H1 (cell line): ENCODE results near the gene IL1RAP. TPM values are rescaled to one million over a fixed set of nuclear protein-coding genes. Genes with fewer than 3 reads are reported as not detected.

Source experiments
- CTCF ChIA-PET: fragments of 300-600 bp; sonication (Branson Sonifier 250); formaldehyde crosslinking; loops from one replicate; lab custom pipeline; 2021; ENCODE audit not compliant: partially characterized antibody; lab: Charles Lee
- POLR2A ChIA-PET: fragments of 300-600 bp; sonication (Branson Sonifier 250); formaldehyde crosslinking; loops from one replicate; lab custom pipeline; 2021; ENCODE audit warnings: inconsistent platforms; ENCODE audit not compliant: partially characterized antibody; lab: Charles Lee
- DNase-seq, 2 experiments: peaks; one replicate each; pipeline versions ENCODE4 v3.0.0 to v3.0.0-alpha.2; 2010 to 2022; ENCODE audit warnings: low spot score in 2 of 2, low read depth in 1 of 2, mixed read lengths in 1 of 2
- FAIRE-seq: peaks from 2 replicates; lab custom pipeline; 2011; peaks lifted over from hg19 to GRCh38; lab: Jason Lieb, UNC
- H2AFZ ChIP-seq: 2 replicates; pipeline ENCODE4 v1.8.1; 2012; ENCODE audit warnings: low read length, inconsistent platforms
- H2AK5ac ChIP-seq: 2 replicates; pipeline ENCODE4 v1.6.1; 2013; ENCODE audit warnings: low read depth, low read length
- H2BK120ac ChIP-seq: replicated peaks from 2 replicates; pipeline ENCODE3; 2013; ENCODE audit warnings: low read depth, low read length, inconsistent platforms
- H2BK12ac ChIP-seq: 2 replicates; pipeline ENCODE4 v1.6.1; 2013; ENCODE audit warnings: low read depth, low read length
- H2BK15ac ChIP-seq: 2 replicates; pipeline ENCODE4 v1.6.1; 2013; ENCODE audit warnings: low read length
- H2BK20ac ChIP-seq: 2 replicates; pipeline ENCODE4 v1.6.1; 2013; ENCODE audit warnings: low read length
- H2BK5ac ChIP-seq: 2 replicates; pipeline ENCODE4 v1.6.1; 2013; ENCODE audit warnings: low read depth, low read length
- H3K14ac ChIP-seq: 2 replicates; pipeline ENCODE4 v1.6.1; 2013; ENCODE audit warnings: inconsistent platforms; ENCODE audit not compliant: insufficient read length
- H3K18ac ChIP-seq: 2 replicates; pipeline ENCODE4 v1.6.1; 2013; ENCODE audit warnings: low read length; ENCODE audit errors: extremely low read depth
- H3K23ac ChIP-seq: 2 replicates; pipeline ENCODE4 v1.6.1; 2013; ENCODE audit warnings: inconsistent platforms; ENCODE audit not compliant: insufficient read length
- H3K23me2 ChIP-seq: 2 replicates; pipeline ENCODE4 v1.6.1; 2013; ENCODE audit warnings: low read depth, low read length
- H3K27ac ChIP-seq: 2 replicates; pipeline ENCODE4 v1.6.1; 2011; ENCODE audit warnings: low read depth, low read length, inconsistent platforms
- H3K27me3 ChIP-seq, 4 experiments: replicated peaks in 1 of 4; 1 replicate in 1 of 4; 2 replicates in 3 of 4; pipeline versions ENCODE4 v1.6.1 to v1.8.1; 2011 to 2013; ENCODE audit warnings: low read length in 3 of 4, mild to moderate bottlenecking in 3 of 4, inconsistent platforms in 2 of 4, mixed read lengths in 2 of 4, moderate library complexity in 1 of 4; ENCODE audit not compliant: control insufficient read depth in 3 of 4, insufficient read depth in 3 of 4; ENCODE audit errors: extremely low read depth in 1 of 4
- H3K36me3 ChIP-seq, 4 experiments: 2 replicates each; pipeline versions ENCODE4 v1.6.1 to v1.8.1; 2011 to 2013; ENCODE audit warnings: mild to moderate bottlenecking in 4 of 4, low read length in 3 of 4, moderate library complexity in 2 of 4, control low read depth in 1 of 4, inconsistent platforms in 1 of 4; ENCODE audit not compliant: insufficient read depth in 4 of 4, control insufficient read depth in 2 of 4
- H3K4ac ChIP-seq: replicated peaks from 2 replicates; pipeline ENCODE3; 2013; ENCODE audit warnings: low read length, low read depth, mixed read lengths, inconsistent platforms; ENCODE audit not compliant: insufficient read length
- H3K4me1 ChIP-seq, 4 experiments: replicated peaks in 1 of 4; 1 replicate in 1 of 4; 2 replicates in 3 of 4; pipeline versions ENCODE4 v1.6.1 to v1.8.1; 2011 to 2013; ENCODE audit warnings: low read length in 3 of 4, inconsistent platforms in 2 of 4, mixed read lengths in 1 of 4; ENCODE audit not compliant: insufficient read depth in 4 of 4, control insufficient read depth in 3 of 4
- H3K4me2 ChIP-seq, 2 experiments: 2 replicates each; pipeline versions ENCODE4 v1.6.1 to v1.8.1; 2011 to 2013; ENCODE audit warnings: low read depth in 2 of 2, low read length in 2 of 2, control low read depth in 1 of 2, inconsistent platforms in 1 of 2, mild to moderate bottlenecking in 1 of 2; ENCODE audit not compliant: insufficient read depth in 1 of 2
- H3K4me3 ChIP-seq, 4 experiments: fragments of 200-600, 300-600 bp in 1 of 4; sonication (generic), shearing (Covaris generic), sonication (Bioruptor Twin) in 1 of 4; 2 replicates each; pipeline versions ENCODE4 v1.5.1 to v1.8.1; 2011 to 2016; ENCODE audit warnings: low read length in 4 of 4, low read depth in 3 of 4, control low read depth in 2 of 4, inconsistent platforms in 2 of 4, mild to moderate bottlenecking in 2 of 4, mixed read lengths in 1 of 4, moderate library complexity in 1 of 4; ENCODE audit not compliant: insufficient read depth in 2 of 4; ENCODE audit errors: extremely low read depth in 1 of 4
- H3K56ac ChIP-seq: replicated peaks from 2 replicates; pipeline ENCODE3; 2013; ENCODE audit warnings: low read depth, mild to moderate bottlenecking, mixed read lengths, low read length, inconsistent platforms; ENCODE audit not compliant: insufficient read length
- H3K79me1 ChIP-seq: 2 replicates; pipeline ENCODE4 v1.6.1; 2013; ENCODE audit warnings: low read depth, low read length, control low read depth
- H3K79me2 ChIP-seq, 2 experiments: 2 replicates each; pipeline versions ENCODE4 v1.6.1 to v1.8.1; 2012 to 2013; ENCODE audit warnings: low read length in 2 of 2, mild to moderate bottlenecking in 2 of 2, inconsistent platforms in 1 of 2; ENCODE audit not compliant: insufficient read depth in 2 of 2, control insufficient read depth in 1 of 2
- H3K9ac ChIP-seq, 4 experiments: replicated peaks in 1 of 4; 1 replicate in 1 of 4; 2 replicates in 3 of 4; pipeline versions ENCODE4 v1.6.1 to v1.8.1; 2011 to 2013; ENCODE audit warnings: low read depth in 3 of 4, low read length in 3 of 4, control low read depth in 2 of 4, mild to moderate bottlenecking in 2 of 4, moderate library complexity in 2 of 4, inconsistent platforms in 1 of 4; ENCODE audit errors: extremely low read depth in 1 of 4
- H3K9me3 ChIP-seq, 2 experiments: 2 replicates each; pipeline versions ENCODE4 v1.6.1 to v1.8.1; 2012 to 2013; ENCODE audit warnings: mild to moderate bottlenecking in 2 of 2, moderate library complexity in 2 of 2, control low read depth in 1 of 2, inconsistent platforms in 1 of 2, low read depth in 1 of 2, low read length in 1 of 2, mixed read lengths in 1 of 2; ENCODE audit not compliant: insufficient read depth in 2 of 2
- H4K20me1 ChIP-seq, 2 experiments: replicated peaks in 1 of 2; 2 replicates each; pipeline versions ENCODE3 to v1.8.1; 2011 to 2013; ENCODE audit warnings: inconsistent platforms in 2 of 2, low read length in 2 of 2, mild to moderate bottlenecking in 1 of 2; ENCODE audit not compliant: insufficient read depth in 2 of 2, control insufficient read depth in 1 of 2
- H4K5ac ChIP-seq: 2 replicates; pipeline ENCODE4 v1.6.1; 2013; ENCODE audit warnings: low read length, low read depth, mixed read lengths, inconsistent platforms; ENCODE audit not compliant: insufficient read length
- H4K8ac ChIP-seq: 2 replicates; pipeline ENCODE4 v1.8.0; 2013; ENCODE audit warnings: mild to moderate bottlenecking, moderate library complexity, low read length, inconsistent platforms; ENCODE audit not compliant: insufficient read depth; ENCODE audit errors: extremely low read depth
- H4K91ac ChIP-seq: replicated peaks from 2 replicates; pipeline ENCODE3; 2013; ENCODE audit warnings: low read length, mixed read lengths, inconsistent platforms; ENCODE audit not compliant: insufficient read length
- CTCF ChIP-seq, 3 experiments: IDR thresholded peaks; 1 replicate in 2 of 3; 2 replicates in 1 of 3; pipeline versions ENCODE4 v1.5.1 to v1.6.1; 2011; ENCODE audit warnings: low read length in 3 of 3, mild to moderate bottlenecking in 3 of 3, inconsistent platforms in 2 of 3, low read depth in 1 of 3, moderate library complexity in 1 of 3; ENCODE audit not compliant: insufficient read depth in 1 of 3; ENCODE audit errors: control extremely low read depth in 1 of 3
- HDAC2 ChIP-seq, 2 experiments: fragments of 300-600 bp in 1 of 2; sonication (generic) in 1 of 2; IDR thresholded peaks; 2 replicates each; pipeline ENCODE4 v1.6.1; 2011 to 2012; ENCODE audit warnings: low read depth in 2 of 2, low read length in 2 of 2, mild to moderate bottlenecking in 2 of 2, moderate library complexity in 2 of 2, borderline replicate concordance in 1 of 2, inconsistent platforms in 1 of 2
- KDM1A ChIP-seq: fragments of 200-600, 300-600 bp; sonication (generic); IDR thresholded peaks from 2 replicates; pipeline ENCODE4 v1.7.1; 2016; ENCODE audit warnings: mild to moderate bottlenecking, low read length, borderline replicate concordance
- SIN3A ChIP-seq, 2 experiments: IDR thresholded peaks in 1 of 2; conservative IDR thresholded peaks in 1 of 2; 2 replicates each; pipeline ENCODE4 v1.6.1; 2011 to 2012; ENCODE audit warnings: low read length in 2 of 2, improper control_type of control experiment in 1 of 2, low read depth in 1 of 2, mild to moderate bottlenecking in 1 of 2
- YY1 ChIP-seq: IDR thresholded peaks from 2 replicates; pipeline ENCODE4 v1.6.1; 2011; ENCODE audit warnings: low read depth, mild to moderate bottlenecking, low read length
- WGBS, 2 experiments: shearing (Covaris generic) in 1 of 2; methylation state at CpG; one replicate each; pipeline versions ENCODE4 v1.1.6 to v1.1.7; 2013 to 2015; ENCODE audit warnings: low lambda C conversion rate in 2 of 2, mixed read lengths in 2 of 2, inconsistent platforms in 1 of 2, low coverage in 1 of 2, missing lambda C conversion rate in 1 of 2; ENCODE audit not compliant: insufficient replicate concordance in 2 of 2, insufficient coverage in 1 of 2, insufficient read length in 1 of 2; ENCODE audit errors: extremely low coverage in 1 of 2, missing lambda C conversion rate in 1 of 2; 5-methylcytosine and 5-hydroxymethylcytosine counted together
- polyA plus RNA-seq, 7 experiments: library from polyadenylated mRNA; depleted of rRNA in 3 of 7; stranded (reverse) in 5 of 7; unstranded in 2 of 7; fragments of >200 nt in 5 of 7; fragments of 200-250 nt in 2 of 7; gene quantifications; 1 replicate in 5 of 7; 2 replicates in 1 of 7; 4 replicates in 1 of 7; pipeline versions ENCODE4 v1.2.1 to v1.2.3, GENCODE V29; 2011 to 2013; ENCODE audit warnings: missing spikeins in 2 of 7, mixed read lengths in 2 of 7
- total RNA-seq: library from RNA; stranded (reverse); fragmentation: NEBNext Ultra II Directional; extraction: Animal tissue kit (Norgen Biotek cat#: 25700); gene quantifications from 2 replicates; pipeline ENCODE4 v1.2.1, GENCODE V29; 2021

The IL1RAP gene
- total and polyA plus RNA-seq, 2 of the 8 experiments (the other 6 are each of a cell fraction or from before 2014, with no cell fraction given) = 2.4 to 3.9 TPM

GRCh38 chr3:190556351-190556750 lies 42.5 kb downstream of the IL1RAP start:
- Histone ChIP-seq H3K9me3 (0 out of 4 replicates have a peak, but pooled peaks cover 0 to 3% of the 10 kb centered on the region in 2 experiments), H3K4me1 (peaks cover 0 to 3% (median 2%) of the 10 kb centered on the region in 4 experiments; a peak in 2 of 7 replicates), H4K5ac (no peak overlapping the region), H2BK5ac (no peak overlapping the region), H2AK5ac (no peak overlapping the region), H2BK12ac (no peak overlapping the region), H2BK15ac (no peak overlapping the region), H4K91ac (no peak overlapping the region), H2BK120ac (no peak overlapping the region), H3K23ac (no peak overlapping the region), H3K4me3 (no peak overlapping the region), H3K18ac (no peak overlapping the region), H3K14ac (no peak overlapping the region), H2BK20ac (no peak overlapping the region), H3K79me2 (no peaks in the 10 kb centered on the region), H3K23me2 (no peaks in the 10 kb centered on the region; the same call in 1 of the 2 replicates), H3K4me2 (no peak overlapping the region), H3K27ac (no peak overlapping the region), H3K79me1 (no peaks in the 10 kb centered on the region), H4K20me1 (no peaks in the 10 kb centered on the region), H3K4ac (no peak overlapping the region), H3K9ac (no peak overlapping the region), H4K8ac (no peak overlapping the region), H3K56ac (no peak overlapping the region), H2AFZ (no peak overlapping the region), H3K36me3 (no peaks in the 10 kb centered on the region; a peak in 1 of 8 replicates), H3K27me3 (no peaks in the 10 kb centered on the region)
- no peak for FAIRE-seq
- POLR2A ChIA-PET = no interaction called here
- 93% methylated on average over 2 of the region's 2 CpGs; no CpG with 5 or more reads in 1 of the 2 experiments for WGBS, 2 experiments
- DNase-seq = no peak
- TF ChIP-seq HDAC2 (IDR thresholded peaks at IDR 0.05; ENCODE audit: borderline replicate concordance in 1 of 2, low read depth in 2 of 2, low read length in 2 of 2) (no peak), SIN3A (conservative IDR thresholded peaks at IDR 0.05 in 1 of 2, IDR thresholded peaks at IDR 0.05 in 1 of 2; ENCODE audit: low read depth in 1 of 2, low read length in 2 of 2) (no peak), CTCF (IDR thresholded peaks at IDR 0.05; ENCODE audit: control extremely low read depth in 1 of 3, insufficient read depth in 1 of 3, low read depth in 1 of 3, low read length in 3 of 3) (no peak), YY1 (no peak), KDM1A (no peak)
- CTCF ChIA-PET = interaction anchor here (1.3 kb wide), 1 partner anchor 22 kb away, joined by 4 read pairs; no protein-coding TSS in a partner anchor
